GM12878 (cell line): Measurements from ENCODE around the gene DSE.

Source experiments
- ASH2L ChIP-seq: fragments of 300-600, 200-600 bp; sonication (generic); IDR thresholded peaks from 2 replicates; pipeline ENCODE4 v1.6.1; 2017; ENCODE audit warnings: low read depth, mild to moderate bottlenecking, borderline replicate concordance
- CBFB ChIP-seq: IDR thresholded peaks from 2 replicates; pipeline ENCODE4 v1.6.1; 2016; ENCODE audit warnings: antibody characterized with exemption, low read depth
- CBX5 ChIP-seq: sonication (generic); IDR thresholded peaks from 2 replicates; pipeline ENCODE4 v1.6.1; 2016; ENCODE audit warnings: low read depth, moderate library complexity, mild to moderate bottlenecking, inconsistent platforms
- CTCF ChIP-seq, 3 experiments: IDR thresholded peaks in 2 of 3; conservative IDR thresholded peaks in 1 of 3; 2 replicates each; pipeline ENCODE4 v1.5.1; 2011; ENCODE audit warnings: low read depth in 3 of 3, low read length in 3 of 3, mild to moderate bottlenecking in 3 of 3, control low read depth in 2 of 3, moderate library complexity in 2 of 3, inconsistent platforms in 1 of 3, mixed read lengths in 1 of 3; ENCODE audit not compliant: control insufficient read depth in 2 of 3, insufficient read depth in 1 of 3; ENCODE audit errors: extremely low read depth in 1 of 3
- EGR1 ChIP-seq, 2 experiments: IDR thresholded peaks; 1 replicate in 1 of 2; 2 replicates in 1 of 2; pipeline ENCODE4 v1.6.1; 2011 to 2012; ENCODE audit warnings: low read depth in 2 of 2, low read length in 2 of 2, borderline replicate concordance in 1 of 2, mild to moderate bottlenecking in 1 of 2, moderate library complexity in 1 of 2
- EZH2 ChIP-seq: IDR thresholded peaks from 2 replicates; pipeline ENCODE4 v1.6.1; 2012; ENCODE audit warnings: low read depth, mild to moderate bottlenecking, control low read depth, inconsistent platforms, low read length, borderline replicate concordance; ENCODE audit not compliant: control insufficient read depth
- LARP7 ChIP-seq: fragments of 450-650 bp; IDR thresholded peaks from 2 replicates; pipeline ENCODE4 v1.6.1; 2017; ENCODE audit warnings: mild to moderate bottlenecking
- MXI1 ChIP-seq: fragments of 150-350 bp; IDR thresholded peaks from 2 replicates; pipeline ENCODE4 v1.6.1; 2011; ENCODE audit warnings: low read depth, mild to moderate bottlenecking, inconsistent platforms, low read length, improper control_type of control experiment
- SIN3A ChIP-seq: IDR thresholded peaks from 2 replicates; pipeline ENCODE4 v1.6.1; 2012; ENCODE audit warnings: low read depth, low read length, improper control_type of control experiment
- SMAD1 ChIP-seq: fragments of 450-650 bp; IDR thresholded peaks from 2 replicates; pipeline ENCODE4 v1.6.1; 2018; ENCODE audit warnings: mild to moderate bottlenecking, low read depth; ENCODE audit not compliant: partially characterized antibody
- TCF3 ChIP-seq: IDR thresholded peaks from 2 replicates; pipeline ENCODE4 v1.6.1; 2012; ENCODE audit warnings: low read depth, mild to moderate bottlenecking, low read length, borderline replicate concordance; ENCODE audit not compliant: insufficient read depth

GRCh38 chr6:116491610-116492330 is 121.0 kb downstream of the DSE start:
- no peak for TF ChIP-seq ASH2L
- no peak for TF ChIP-seq SMAD1
- no peak for TF ChIP-seq TCF3
- TF ChIP-seq CBFB, result no peak
- TF ChIP-seq LARP7, result no peak
- TF ChIP-seq MXI1, result no peak
- TF ChIP-seq EGR1 (IDR thresholded peaks at IDR 0.05; ENCODE audit: borderline replicate concordance in 1 of 2, low read depth in 2 of 2, low read length in 2 of 2), result no peak
- no peak for TF ChIP-seq SIN3A
- TF ChIP-seq CBX5, result no peak
- no peak for TF ChIP-seq CTCF (IDR thresholded peaks at IDR 0.05 in 2 of 3, conservative IDR thresholded peaks at IDR 0.05 in 1 of 3; ENCODE audit: control insufficient read depth in 2 of 3, extremely low read depth in 1 of 3, insufficient read depth in 1 of 3, low read depth in 3 of 3, low read length in 3 of 3)
- no peak for TF ChIP-seq EZH2
